KMS-11 (cell line): ENCODE measurements around the gene BCAS4.

Experiments
- H2AFZ ChIP-seq: fragments of 200-600 bp; sonication (generic); 2 replicates; pipeline ENCODE4 v1.6.1; 2016; ENCODE audit warnings: antibody characterized with exemption, mixed run types, low read depth
- H3K27ac ChIP-seq: fragments of 200-600 bp; sonication (generic); 2 replicates; pipeline ENCODE4 v1.6.1; 2016; ENCODE audit warnings: mild to moderate bottlenecking, mixed run types
- H3K27me3 ChIP-seq: fragments of 200-600 bp; sonication (generic); 2 replicates; pipeline ENCODE4 v1.6.1; 2017; ENCODE audit warnings: mild to moderate bottlenecking, low read depth, mixed run types, moderate library complexity; ENCODE audit not compliant: insufficient read depth
- H3K36me3 ChIP-seq: fragments of 200-600 bp; sonication (generic); 2 replicates; pipeline ENCODE4 v1.6.1; 2017; ENCODE audit warnings: mild to moderate bottlenecking, mixed run types; ENCODE audit not compliant: insufficient read depth
- H3K4me1 ChIP-seq: fragments of 200-600 bp; sonication (generic); 2 replicates; pipeline ENCODE4 v1.6.1; 2016; ENCODE audit warnings: mild to moderate bottlenecking, low read depth, mixed run types; ENCODE audit not compliant: poor library complexity, severe bottlenecking
- H3K4me2 ChIP-seq: fragments of 200-600 bp; sonication (generic); 2 replicates; pipeline ENCODE4 v1.7.0; 2016; ENCODE audit warnings: mild to moderate bottlenecking, mixed run types
- H3K4me3 ChIP-seq: fragments of 200-600 bp; sonication (generic); IDR thresholded peaks from 2 replicates; pipeline ENCODE4 v1.6.1; 2017; ENCODE audit warnings: low read depth, low read length, mixed read lengths; ENCODE audit not compliant: insufficient read depth
- H3K79me2 ChIP-seq: fragments of 200-600 bp; sonication (generic); 2 replicates; pipeline ENCODE4 v1.6.1; 2016; ENCODE audit warnings: low read depth, mixed run types; ENCODE audit not compliant: insufficient read depth
- H3K9ac ChIP-seq: fragments of 200-600 bp; sonication (generic); 2 replicates; pipeline ENCODE4 v1.6.1; 2016; ENCODE audit warnings: mild to moderate bottlenecking, mixed run types
- H4K20me1 ChIP-seq: fragments of 200-600 bp; sonication (generic); 2 replicates; pipeline ENCODE4 v1.6.1; 2016; ENCODE audit warnings: mild to moderate bottlenecking, mixed run types; ENCODE audit not compliant: insufficient read depth
- CTCF ChIP-seq: fragments of 200-600 bp; sonication (generic); conservative IDR thresholded peaks from 2 replicates; pipeline ENCODE4 v1.6.1; 2017; ENCODE audit warnings: low read depth, mild to moderate bottlenecking, antibody characterized with exemption, low read length, moderate library complexity, mixed read lengths

Gene BCAS4

GRCh38 chr20:50794181-50794845 is 548 bp upstream of the BCAS4 start:
- H2AFZ ChIP-seq, result peak overlapping the region; percentile 97; the same call in 1 of the 2 replicates
- no peaks in the 10 kb centered on the region for H3K79me2 ChIP-seq
- peaks cover 20% of the 10 kb centered on the region for H3K4me1 ChIP-seq
- H3K4me3 ChIP-seq, result no peak overlapping the region
- TF ChIP-seq CTCF, result peak; percentile 63
- H3K4me2 ChIP-seq, result peak overlapping the region; percentile 43
- H3K27me3 ChIP-seq, result peaks cover 3% of the 10 kb centered on the region; the same call in 1 of the 2 replicates
- no peaks in the 10 kb centered on the region for H4K20me1 ChIP-seq
- no peak overlapping the region for H3K27ac ChIP-seq
- no peak overlapping the region for H3K9ac ChIP-seq
- H3K36me3 ChIP-seq, result no peaks in the 10 kb centered on the region

GRCh38 chr20:50797142-50797541 is 2.3 kb downstream of the BCAS4 start:
- Histone ChIP-seq H3K4me3 (no peak overlapping the region), H3K27me3 (peaks cover 3% of the 10 kb centered on the region; the same call in 1 of the 2 replicates), H3K4me2 (no peak overlapping the region), H3K4me1 (peaks cover 8% of the 10 kb centered on the region), H4K20me1 (no peaks in the 10 kb centered on the region), H3K36me3 (no peaks in the 10 kb centered on the region), H3K79me2 (no peaks in the 10 kb centered on the region), H3K27ac (no peak overlapping the region), H3K9ac (no peak overlapping the region), H2AFZ (no peak overlapping the region)
- no peak for TF ChIP-seq CTCF

- peaks cover 8% of the 10 kb centered on the region for H3K4me1 ChIP-seq
- H3K79me2 ChIP-seq, result no peaks in the 10 kb centered on the region
- no peak for TF ChIP-seq CTCF
- H3K9ac ChIP-seq, result no peak overlapping the region
- H4K20me1 ChIP-seq, result no peaks in the 10 kb centered on the region
- H3K4me2 ChIP-seq, result no peak overlapping the region
- no peak overlapping the region for H3K27ac ChIP-seq
- no peaks in the 10 kb centered on the region; the same call in 1 of the 2 replicates for H3K27me3 ChIP-seq
- H2AFZ ChIP-seq, result no peak overlapping the region
- no peak overlapping the region for H3K4me3 ChIP-seq
- no peaks in the 10 kb centered on the region for H3K36me3 ChIP-seq
These were observed 3.8 kb downstream of the BCAS4 start for GRCh38 chr20:50798650-50799049.

GRCh38 chr20:50799176-50799889 is 4.5 kb downstream of the BCAS4 start:
- Histone ChIP-seq H3K4me3 (no peak overlapping the region), H3K79me2 (no peaks in the 10 kb centered on the region), H2AFZ (no peak overlapping the region), H3K36me3 (no peaks in the 10 kb centered on the region), H3K4me2 (no peak overlapping the region), H3K27me3 (no peaks in the 10 kb centered on the region), H3K9ac (no peak overlapping the region), H4K20me1 (no peaks in the 10 kb centered on the region), H3K27ac (no peak overlapping the region), H3K4me1 (peaks cover 8% of the 10 kb centered on the region)
- TF ChIP-seq CTCF, result no peak
